ENCODE results near the gene PITPNC1. TPM values are rescaled to one million over a fixed set of nuclear protein-coding genes. Genes with fewer than 3 reads are reported as not detected.

PITPNC1 gene
- total RNA-seq, 2 donors from 2014 or later, result 73.9 to 81.9 TPM

DNA sequence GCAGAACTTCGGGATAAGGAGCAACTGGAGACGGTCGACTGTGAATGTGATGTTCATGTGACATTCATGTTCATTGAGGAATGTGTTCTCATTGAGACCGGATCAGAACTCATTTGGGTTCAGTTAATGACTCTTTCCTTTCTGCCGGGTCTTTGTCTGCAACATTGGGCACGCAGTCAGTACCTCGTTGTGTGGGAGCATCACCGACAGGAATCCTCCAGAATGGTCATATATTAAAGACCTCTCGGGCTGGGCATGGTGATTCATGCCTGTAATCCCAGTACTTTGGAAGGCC is 144.6 kb downstream of the PITPNC1 start:
- Mint-ChIP-seq H3K4me3 (no peak overlapping the region), H3K9me3 (no peaks in the 10 kb centered on the region), H3K4me1 (ENCODE audit: low read depth in 2 of 2) (peaks cover 46 to 50% of the 10 kb centered on the region in 2 donors), H3K27ac (peak overlapping the region in 1 of 2 donors; percentile 82), H3K36me3 (no peaks in the 10 kb centered on the region), H3K27me3 (no peaks in the 10 kb centered on the region)
- DNase-seq (ENCODE audit: low spot score) (no peak), ATAC-seq (no peak)

DNA sequence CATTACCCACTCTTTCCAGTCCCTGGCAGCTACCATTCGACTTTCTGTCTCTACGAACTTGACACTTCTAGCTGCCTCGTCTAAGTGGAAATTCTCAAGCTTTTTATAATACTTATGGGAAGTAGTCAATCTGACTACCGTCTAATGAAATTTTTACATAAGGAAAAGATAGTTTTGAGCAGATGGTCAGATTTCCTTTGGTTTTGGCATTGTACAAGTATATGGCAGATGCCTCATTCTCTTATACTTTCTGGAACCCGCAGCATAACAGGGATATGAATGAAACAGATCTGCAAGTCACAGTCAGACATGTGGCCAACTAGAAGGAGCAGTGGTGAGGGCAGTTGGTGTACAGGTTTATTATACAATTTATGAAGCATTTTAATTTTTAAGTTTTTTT is 146.0 kb downstream of the PITPNC1 start:
- Mint-ChIP-seq H3K4me3 (no peak overlapping the region), H3K9me3 (no peaks in the 10 kb centered on the region), H3K4me1 (ENCODE audit: low read depth in 2 of 2) (peaks cover 39 to 47% of the 10 kb centered on the region in 2 donors)

DNA sequence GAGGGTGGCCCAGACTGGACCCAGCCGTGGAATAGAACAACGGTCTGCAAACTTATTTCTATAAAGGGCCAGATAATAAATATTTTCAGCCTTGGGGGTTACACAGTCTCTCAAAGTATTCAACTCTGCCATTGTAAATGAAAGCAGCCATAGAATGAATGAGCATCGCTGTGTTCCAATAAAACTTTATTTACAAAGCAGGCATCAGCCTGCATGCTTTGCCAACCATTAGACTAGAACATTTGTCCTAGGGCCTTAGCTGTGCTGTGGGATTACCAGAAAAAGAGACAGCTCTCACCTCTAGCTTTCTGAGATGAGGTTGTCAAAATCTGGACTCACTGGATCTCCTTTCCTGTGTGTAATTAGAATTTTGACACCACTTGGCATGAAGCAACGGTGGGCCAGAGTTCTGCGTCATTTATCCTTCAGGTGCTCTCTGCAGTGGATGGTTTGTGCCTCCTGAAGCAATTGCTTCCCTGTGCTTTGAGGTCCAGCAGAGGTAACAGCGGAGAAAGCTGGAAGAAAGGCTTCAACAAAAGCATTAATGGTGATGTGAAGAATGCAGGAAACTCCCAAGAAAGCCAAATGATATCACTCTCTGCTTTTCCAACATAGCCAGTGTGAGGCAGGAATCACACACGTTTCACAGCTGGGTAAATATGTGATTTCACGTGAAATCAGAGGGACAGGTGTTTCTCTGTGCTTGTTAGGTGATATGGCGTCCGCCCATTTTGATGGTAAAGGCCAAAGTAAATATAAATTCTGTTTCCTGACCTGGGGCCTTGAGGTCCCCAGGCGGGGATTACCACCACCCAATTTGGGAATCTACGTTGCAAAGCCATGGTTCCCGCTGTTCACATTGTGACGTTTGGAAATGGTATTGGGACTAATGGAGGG is 148.4 kb downstream of the PITPNC1 start:
- Mint-ChIP-seq H3K36me3 (no peaks in the 10 kb centered on the region), H3K4me1 (ENCODE audit: low read depth in 2 of 2) (peaks cover 30 to 44% of the 10 kb centered on the region in 2 donors), H3K27ac (no peak overlapping the region), H3K4me3 (no peak overlapping the region), H3K9me3 (no peaks in the 10 kb centered on the region), H3K27me3 (no peaks in the 10 kb centered on the region)
- ATAC-seq (no peak), DNase-seq (ENCODE audit: low spot score) (no peak)

More for the DNA sequence above, 146.0 kb downstream of the PITPNC1 start:
- Mint-ChIP-seq H3K27me3 (no peaks in the 10 kb centered on the region), H3K27ac (peak overlapping the region in 1 of 2 donors; percentile 2), H3K36me3 (no peaks in the 10 kb centered on the region)
- ATAC-seq, result no peak
- DNase-seq (ENCODE audit: low spot score), result no peak

DNA sequence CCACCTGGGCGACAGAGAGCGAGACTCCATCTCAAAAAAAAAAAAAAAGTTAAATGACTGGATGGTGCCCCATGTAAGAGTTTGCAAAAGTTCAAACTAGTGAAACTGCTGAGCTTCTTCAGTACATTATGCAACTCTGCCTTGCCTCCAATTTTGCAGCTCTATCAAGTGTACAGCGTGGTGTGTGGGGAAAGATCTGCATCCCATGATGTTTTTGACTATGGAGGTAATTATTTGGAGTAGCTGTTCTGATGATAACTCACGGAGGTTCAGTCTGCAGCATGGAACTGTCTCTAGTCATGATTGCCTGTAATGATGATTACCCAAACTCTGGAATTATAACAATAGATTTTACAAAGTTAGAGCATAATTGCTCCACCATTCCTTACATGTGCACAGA is 149.6 kb downstream of the PITPNC1 start:
- H3K27me3 Mint-ChIP-seq, result no peaks in the 10 kb centered on the region
- no peak overlapping the region for H3K4me3 Mint-ChIP-seq
- peak overlapping the region in 1 of 2 donors; percentile 54 for H3K27ac Mint-ChIP-seq
- no peak for DNase-seq (ENCODE audit: low spot score)
- H3K36me3 Mint-ChIP-seq, result no peaks in the 10 kb centered on the region
- H3K9me3 Mint-ChIP-seq, result no peaks in the 10 kb centered on the region
- ATAC-seq, result no peak
- peaks cover 25 to 40% of the 10 kb centered on the region in 2 donors for H3K4me1 Mint-ChIP-seq (ENCODE audit: low read depth in 2 of 2)

DNA sequence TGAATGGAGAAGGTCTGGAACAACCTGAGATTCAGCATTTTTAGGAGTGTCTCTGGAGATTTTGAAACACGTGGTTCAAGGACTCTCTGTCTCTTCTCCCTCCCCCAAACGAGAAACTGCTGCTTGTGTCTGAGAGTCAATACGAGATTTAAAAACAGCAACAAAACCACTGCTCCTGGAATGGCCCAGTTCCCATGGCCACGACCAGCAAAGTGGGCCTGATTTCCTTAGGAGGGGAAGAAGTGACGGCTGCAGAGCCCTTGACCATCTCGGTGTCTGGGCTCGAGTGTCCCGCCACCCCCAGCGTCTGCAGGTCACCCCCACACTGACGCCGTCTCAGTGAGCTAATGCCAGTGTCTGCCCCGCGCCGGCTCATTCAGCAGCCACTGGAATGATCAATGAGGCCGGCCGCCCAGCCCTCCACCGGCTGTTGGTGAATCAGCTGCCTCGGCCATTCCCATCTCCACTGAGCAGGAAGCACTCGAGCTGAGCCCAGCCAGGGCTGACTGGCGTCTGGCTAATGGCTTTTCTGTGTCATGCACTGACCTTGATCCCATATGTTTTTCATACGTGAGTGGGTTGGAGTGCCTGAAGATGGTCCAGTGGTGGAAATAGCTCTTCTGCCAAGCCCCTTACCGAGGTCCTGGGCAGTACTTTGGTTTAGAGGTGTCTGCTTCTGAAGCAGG is 151.8 kb downstream of the PITPNC1 start:
- DNase-seq (ENCODE audit: low spot score), result no peak
- Mint-ChIP-seq H3K27ac (peak overlapping the region in 1 of 2 donors; percentile 19), H3K4me1 (ENCODE audit: low read depth in 2 of 2) (peaks cover 27 to 42% of the 10 kb centered on the region in 2 donors)

DNA sequence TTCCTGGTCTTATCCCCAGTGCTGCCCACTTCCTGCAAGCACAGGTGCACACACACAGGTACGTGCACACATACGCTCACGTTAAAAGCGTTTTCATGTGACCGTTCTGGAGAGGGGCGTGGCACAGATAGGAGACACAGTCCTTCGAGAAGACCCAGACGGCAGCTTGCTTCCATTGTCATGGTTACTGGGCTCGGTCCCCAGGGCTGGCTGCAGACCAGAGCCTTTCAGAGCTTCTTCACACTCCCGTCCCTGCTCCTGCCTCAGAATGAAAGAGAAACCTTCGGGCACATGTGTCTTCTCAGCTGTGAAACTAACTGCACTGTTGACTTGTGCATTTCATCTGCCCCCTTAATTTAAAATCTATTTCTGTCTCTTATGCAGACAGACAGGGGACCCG is 154.2 kb downstream of the PITPNC1 start:
- Mint-ChIP-seq H3K36me3 (no peaks in the 10 kb centered on the region), H3K4me1 (ENCODE audit: low read depth in 2 of 2) (peaks cover 28 to 38% of the 10 kb centered on the region in 2 donors), H3K9me3 (no peaks in the 10 kb centered on the region), H3K27me3 (no peaks in the 10 kb centered on the region), H3K4me3 (peak overlapping the region; percentile 38), H3K27ac (peak overlapping the region in 1 of 2 donors; percentile 53)
- ATAC-seq (peak; percentile 82 to 86), DNase-seq (ENCODE audit: low spot score) (no peak)

More for the DNA sequence above, 151.8 kb downstream of the PITPNC1 start:
- no peaks in the 10 kb centered on the region for H3K36me3 Mint-ChIP-seq
- H3K9me3 Mint-ChIP-seq, result no peaks in the 10 kb centered on the region
- H3K4me3 Mint-ChIP-seq, result no peak overlapping the region
- ATAC-seq, result no peak
- H3K27me3 Mint-ChIP-seq, result no peaks in the 10 kb centered on the region

DNA sequence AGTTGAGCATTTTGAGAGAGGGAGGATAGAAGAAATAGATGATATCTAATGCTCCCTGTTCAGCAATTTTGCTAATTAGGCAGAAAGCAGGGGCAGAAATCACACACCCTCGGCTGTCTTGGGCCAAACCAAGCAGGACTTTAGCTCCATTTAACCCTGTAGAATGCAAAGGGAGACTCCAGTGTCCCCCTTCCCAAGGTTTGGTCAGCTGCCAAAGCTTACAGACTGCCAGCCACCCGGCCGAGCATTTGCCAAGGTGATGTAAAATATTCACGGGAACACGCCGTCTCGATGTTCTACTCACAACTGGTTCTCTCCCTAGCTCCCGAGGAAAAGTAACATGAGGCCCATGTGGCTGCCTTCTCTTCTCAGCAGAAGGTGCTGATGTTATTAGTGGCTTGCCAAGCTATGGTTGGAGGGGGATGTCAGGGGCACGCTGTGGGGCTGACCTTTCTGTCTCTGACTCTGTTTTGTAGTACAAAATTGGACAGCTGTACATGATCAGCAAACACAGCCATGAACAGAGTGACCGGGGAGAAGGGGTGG is 155.3 kb downstream of the PITPNC1 start:
- Mint-ChIP-seq H3K27me3 (no peaks in the 10 kb centered on the region), H3K27ac (peak overlapping the region in 1 of 2 donors; percentile 53), H3K4me1 (ENCODE audit: low read depth in 2 of 2) (peaks cover 28 to 33% of the 10 kb centered on the region in 2 donors), H3K4me3 (no peak overlapping the region), H3K9me3 (no peaks in the 10 kb centered on the region), H3K36me3 (peaks cover 5% of the 10 kb centered on the region)
- no peak for ATAC-seq
- DNase-seq (ENCODE audit: low spot score), result no peak

DNA sequence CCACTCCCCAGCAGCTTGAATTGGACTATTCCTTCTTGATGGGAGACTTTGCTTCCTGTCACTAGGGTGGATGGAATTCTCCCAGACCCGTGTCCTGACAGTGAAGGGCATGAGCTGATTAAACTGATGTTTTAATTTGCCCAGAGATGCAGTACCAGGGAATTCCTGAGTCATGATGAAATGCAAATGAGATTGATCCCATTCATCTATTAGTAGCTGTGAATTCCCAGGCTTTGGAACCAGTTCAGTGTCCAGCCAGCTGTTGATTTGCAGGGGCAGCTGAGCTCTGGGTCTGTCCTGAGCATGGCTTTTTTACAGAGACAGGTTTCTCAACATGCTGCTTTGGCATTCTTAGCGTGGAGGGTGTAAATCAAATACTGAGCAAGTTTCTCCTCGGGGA is 157.9 kb downstream of the PITPNC1 start:
- Mint-ChIP-seq H3K9me3 (no peaks in the 10 kb centered on the region), H3K4me3 (no peak overlapping the region), H3K4me1 (ENCODE audit: low read depth in 2 of 2) (peaks cover 22 to 25% of the 10 kb centered on the region in 2 donors), H3K36me3 (peaks cover 5% of the 10 kb centered on the region), H3K27me3 (no peaks in the 10 kb centered on the region), H3K27ac (no peak overlapping the region)
- ATAC-seq, result no peak
- DNase-seq (ENCODE audit: low spot score), result no peak

DNA sequence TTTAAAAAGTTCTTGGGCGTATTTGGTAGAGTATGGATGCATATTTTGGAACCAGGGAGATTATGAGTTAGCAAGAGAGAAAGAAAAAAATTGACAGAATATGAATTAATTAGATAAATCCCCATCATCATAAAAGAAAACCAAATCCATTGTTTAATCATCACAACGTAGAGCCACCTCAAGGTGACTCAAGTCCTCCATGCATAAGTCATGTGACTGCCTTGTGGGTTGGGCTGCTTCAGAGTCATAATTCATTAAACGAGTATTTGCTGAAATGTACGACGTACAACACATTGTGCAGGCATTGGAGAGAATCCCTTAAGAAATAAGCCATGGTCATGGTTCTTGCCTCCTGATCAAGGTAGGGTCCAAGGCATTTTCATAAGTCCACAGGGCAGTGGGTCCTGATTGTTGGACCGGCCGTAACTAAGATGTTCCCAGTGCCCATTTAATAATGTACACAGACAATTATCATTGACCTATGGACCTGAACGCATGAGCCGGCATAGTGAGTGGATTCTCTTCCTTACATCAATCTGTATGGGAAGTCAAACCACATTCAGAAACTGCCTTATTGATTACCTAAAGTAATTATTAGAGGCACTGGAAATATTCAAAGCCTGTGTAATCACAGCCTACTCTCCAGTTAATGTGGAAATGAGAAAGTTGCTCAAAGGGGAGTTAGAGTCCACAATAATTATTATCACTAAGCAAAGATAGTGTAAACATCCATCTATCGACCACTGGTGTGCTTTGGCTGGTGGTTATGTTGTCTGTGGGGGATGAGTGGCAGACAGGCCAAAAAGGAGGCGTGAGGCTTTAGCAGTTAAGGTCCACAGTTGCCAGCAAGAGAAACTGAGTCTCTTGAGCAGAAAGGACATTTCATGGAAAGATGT is 165.4 kb downstream of the PITPNC1 start:
- Mint-ChIP-seq H3K4me1 (ENCODE audit: low read depth in 2 of 2) (peaks cover 10 to 15% of the 10 kb centered on the region in 2 donors), H3K36me3 (no peaks in the 10 kb centered on the region), H3K4me3 (no peak overlapping the region), H3K27ac (peak overlapping the region in 1 of 2 donors; percentile 12), H3K9me3 (no peaks in the 10 kb centered on the region), H3K27me3 (no peaks in the 10 kb centered on the region)
- no peak for DNase-seq (ENCODE audit: low spot score)
- no peak for ATAC-seq

DNA sequence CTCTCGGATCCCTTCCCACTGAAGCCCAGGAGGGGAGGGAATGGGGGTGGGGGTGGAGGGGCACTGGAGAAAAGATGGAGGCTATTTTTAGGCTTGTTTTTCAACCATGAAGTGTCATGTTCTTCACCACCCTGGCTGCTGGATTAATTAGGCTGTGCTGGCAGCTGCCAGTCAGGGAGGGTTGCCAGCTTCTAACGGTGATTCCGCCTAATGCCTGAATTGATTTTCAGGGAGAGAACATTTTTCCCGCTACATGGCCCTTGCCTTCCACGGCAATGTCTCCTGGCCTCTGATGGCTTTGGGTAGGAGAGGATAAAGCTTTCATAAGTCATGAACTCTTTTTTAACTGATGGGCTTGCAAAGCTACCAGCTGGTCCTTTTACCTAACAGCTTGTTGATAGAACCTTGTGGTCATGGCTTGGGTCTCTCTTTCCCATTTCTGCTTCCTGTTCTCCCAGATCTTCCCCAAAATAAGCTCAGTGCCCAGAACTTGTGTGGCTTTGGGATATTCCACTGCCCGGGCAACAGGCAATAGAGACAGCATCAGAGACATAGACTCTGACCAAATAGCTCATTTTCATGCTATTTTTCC is 167.4 kb downstream of the PITPNC1 start:
- ATAC-seq (no peak), DNase-seq (ENCODE audit: low spot score) (no peak)
- no peaks in the 10 kb centered on the region for H3K27me3 Mint-ChIP-seq
- H3K36me3 Mint-ChIP-seq, result no peaks in the 10 kb centered on the region
- no peak overlapping the region for H3K4me3 Mint-ChIP-seq
- H3K27ac Mint-ChIP-seq, result peak overlapping the region in 1 of 2 donors; percentile 38
- peaks cover 28% of the 10 kb centered on the region in 2 donors for H3K4me1 Mint-ChIP-seq (ENCODE audit: low read depth in 2 of 2)
- H3K9me3 Mint-ChIP-seq, result no peaks in the 10 kb centered on the region

DNA sequence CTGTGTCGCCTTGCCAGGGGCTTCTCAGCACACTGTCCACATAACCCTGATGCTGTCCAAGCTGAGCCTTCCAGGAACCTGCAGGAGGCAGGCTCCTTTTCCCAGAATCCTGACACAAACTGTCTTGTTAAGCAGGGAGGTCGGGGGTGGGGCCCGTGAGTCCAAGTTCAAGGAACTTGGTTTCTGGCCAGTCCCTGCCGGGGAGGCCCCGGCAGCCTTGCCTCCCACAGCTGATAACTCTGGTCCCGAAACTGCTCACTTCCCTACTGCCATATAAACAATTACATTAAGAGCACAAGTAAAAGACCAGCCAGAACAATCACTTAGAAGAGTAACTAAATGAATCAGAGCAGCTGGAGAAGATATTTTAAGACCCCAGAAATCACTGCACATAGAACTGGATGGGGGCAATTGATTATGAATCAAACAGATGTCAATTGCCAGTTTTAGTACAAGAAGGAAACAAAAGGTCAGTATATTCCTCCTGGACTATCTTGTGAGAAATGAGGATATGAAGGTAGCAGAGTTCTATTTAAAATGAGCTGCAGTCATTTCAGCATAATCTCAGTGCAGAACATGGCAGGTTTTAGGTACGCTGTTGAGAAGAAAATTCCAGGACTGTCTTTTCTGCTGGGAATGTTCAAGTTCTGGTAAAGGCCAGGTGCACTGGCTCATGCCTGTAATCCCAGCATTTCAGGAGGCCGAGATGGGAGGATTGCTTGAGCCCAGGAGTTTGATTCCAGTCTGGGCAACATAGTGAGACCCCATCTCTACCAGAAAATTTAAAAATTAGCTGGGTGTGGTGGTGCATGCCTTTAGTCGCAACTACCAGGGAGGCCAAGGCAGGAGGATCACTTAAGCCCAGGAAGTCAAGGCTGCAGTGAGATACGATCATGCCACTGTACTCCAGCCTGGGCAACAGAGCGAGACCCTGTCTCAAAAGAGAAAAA is 169.8 kb downstream of the PITPNC1 start:
- Mint-ChIP-seq H3K4me1 (ENCODE audit: low read depth in 2 of 2) (peaks cover 39 to 40% of the 10 kb centered on the region in 2 donors), H3K36me3 (no peaks in the 10 kb centered on the region)
- no peak for ATAC-seq

DNA sequence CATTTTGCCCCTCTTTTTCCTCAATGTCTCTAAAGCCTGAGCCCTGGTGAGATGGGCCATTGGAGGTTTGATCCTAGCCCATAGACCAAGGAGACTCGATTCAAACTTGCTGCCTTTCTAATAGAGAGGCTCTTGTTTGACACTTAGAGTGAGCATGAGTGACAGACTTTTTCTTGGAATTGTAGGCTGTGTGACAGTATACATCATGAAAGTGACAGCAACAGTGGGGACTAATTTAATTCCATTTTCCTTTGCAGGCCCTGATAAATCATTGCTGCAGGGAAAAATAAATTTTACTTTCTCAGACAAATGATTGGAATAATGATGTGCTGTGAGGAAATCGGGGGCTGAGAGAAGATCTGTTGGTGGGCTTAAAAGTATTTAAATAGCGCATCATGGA is 171.6 kb downstream of the PITPNC1 start:
- H3K9me3 Mint-ChIP-seq, result no peaks in the 10 kb centered on the region
- peak overlapping the region; percentile 28 to 85 for H3K27ac Mint-ChIP-seq
- H3K4me3 Mint-ChIP-seq, result peak overlapping the region; percentile 20
- ATAC-seq (no peak), DNase-seq (ENCODE audit: low spot score) (no peak)
- no peaks in the 10 kb centered on the region for H3K36me3 Mint-ChIP-seq
- H3K27me3 Mint-ChIP-seq, result no peaks in the 10 kb centered on the region
- H3K4me1 Mint-ChIP-seq (ENCODE audit: low read depth in 2 of 2), result peaks cover 40 to 41% of the 10 kb centered on the region in 2 donors

More for the DNA sequence above, 169.8 kb downstream of the PITPNC1 start:
- Mint-ChIP-seq H3K27ac (peak overlapping the region; percentile 18 to 85), H3K4me3 (no peak overlapping the region), H3K9me3 (no peaks in the 10 kb centered on the region), H3K27me3 (no peaks in the 10 kb centered on the region)
- DNase-seq (ENCODE audit: low spot score), result no peak
